GM10847 (cell line): ENCODE measurements around the gene FCRLB.

ENCODE experiments used
- POLR2A ChIP-seq: IDR thresholded peaks from 2 replicates; pipeline ENCODE4 v1.6.1; 2011; ENCODE audit not compliant: insufficient read length; ENCODE audit errors: extremely low read depth

FCRLB gene

DNA sequence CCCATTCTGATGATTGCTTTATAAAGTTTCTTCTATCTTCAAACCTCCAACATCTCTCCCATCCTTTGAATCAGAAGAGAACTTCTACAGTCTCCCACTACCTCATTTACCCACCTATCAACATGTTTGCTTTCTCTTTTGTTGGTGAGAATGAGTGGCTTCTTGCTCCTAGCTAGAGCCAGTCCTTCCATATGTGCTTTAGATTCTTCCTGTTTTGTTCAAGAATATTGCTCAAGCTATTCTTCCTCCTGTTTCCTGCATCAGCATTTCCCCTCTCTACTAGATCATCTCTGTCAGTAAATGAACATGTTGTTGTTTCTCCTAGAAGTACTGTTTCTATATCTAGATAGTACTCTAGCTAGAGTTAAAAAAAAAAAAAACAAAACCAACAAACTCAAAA lies 51.1 kb downstream of the FCRLB start:
- no peak for TF ChIP-seq POLR2A

DNA sequence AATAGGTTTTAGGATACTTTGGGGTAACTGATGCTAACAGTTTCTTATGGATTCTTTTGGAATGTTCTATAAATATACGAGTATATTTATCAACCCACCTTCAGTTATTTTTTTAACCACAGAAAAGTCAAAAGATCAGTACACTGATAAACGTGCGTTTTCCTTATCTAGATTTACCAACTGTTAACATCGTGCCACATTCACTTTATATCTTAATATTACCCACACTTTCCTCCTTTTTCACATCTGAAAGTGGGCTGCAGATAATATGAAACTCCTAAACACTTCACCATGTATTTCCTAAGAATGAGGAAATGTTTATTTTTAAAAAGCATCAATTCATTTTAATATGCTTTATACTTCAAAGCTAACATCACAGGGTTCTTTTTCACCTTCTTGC lies 52.4 kb downstream of the FCRLB start:
- TF ChIP-seq POLR2A, result no peak

DNA sequence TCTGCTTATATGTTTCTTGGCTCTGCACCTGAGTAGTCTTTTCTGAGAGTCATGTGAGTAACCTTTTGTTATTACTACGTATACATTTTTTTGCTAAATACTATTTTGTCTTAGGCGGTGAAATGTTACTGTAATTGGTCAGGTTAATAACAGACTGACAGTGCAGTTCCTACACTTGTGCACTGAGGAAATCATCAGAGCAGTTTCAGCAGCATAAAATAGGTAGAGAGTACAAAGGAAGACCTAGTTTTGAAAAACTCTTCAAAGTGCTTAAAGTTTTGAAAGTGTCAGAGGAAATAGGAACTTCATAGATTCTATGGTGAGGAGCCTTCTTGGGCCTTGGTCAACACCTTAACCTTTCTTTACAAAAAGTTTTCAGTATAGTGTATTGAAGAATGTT lies 55.9 kb downstream of the FCRLB start:
- no peak for TF ChIP-seq POLR2A
